GM18507 (cell line): ENCODE data around the gene PTPRN2.
A peak's percentile ranks its signal among the peaks of the same experiment; 100 is the strongest.

Experiments used
- DNase-seq: peaks from one replicate; pipeline ENCODE4 v3.0.0; 2011; ENCODE audit warnings: low read depth; ENCODE audit not compliant: insufficient read length; ENCODE audit errors: extremely low spot score
- FAIRE-seq: peaks from 2 replicates; lab custom pipeline; 2011; peaks lifted over from hg19 to GRCh38; lab: Jason Lieb, UNC

Gene PTPRN2

GRCh38 chr7:157537056-157537455 lies 1050.6 kb downstream of the PTPRN2 start:
- FAIRE-seq (no peak), DNase-seq (no peak)

DNA sequence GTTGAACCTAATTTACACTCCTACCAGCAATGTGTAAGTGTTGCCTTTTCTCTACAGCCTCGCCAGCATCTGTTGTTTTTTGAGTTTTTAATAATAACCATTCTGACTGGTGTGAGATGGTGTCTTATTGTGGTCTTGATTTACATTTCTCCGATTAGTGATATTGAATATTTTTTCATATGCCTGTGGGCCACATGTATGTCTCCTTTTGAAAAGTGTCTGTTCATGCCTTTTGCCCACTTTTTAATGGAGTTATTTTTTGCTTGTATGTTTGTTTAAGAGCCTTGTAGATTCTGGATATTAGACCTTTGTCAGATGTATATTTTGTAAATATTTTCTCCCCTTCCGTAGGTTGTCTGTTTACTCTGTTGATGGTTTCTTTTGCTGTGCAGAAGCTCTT lies 1055.6 kb downstream of the PTPRN2 start:
- DNase-seq (no peak), FAIRE-seq (no peak)

DNA sequence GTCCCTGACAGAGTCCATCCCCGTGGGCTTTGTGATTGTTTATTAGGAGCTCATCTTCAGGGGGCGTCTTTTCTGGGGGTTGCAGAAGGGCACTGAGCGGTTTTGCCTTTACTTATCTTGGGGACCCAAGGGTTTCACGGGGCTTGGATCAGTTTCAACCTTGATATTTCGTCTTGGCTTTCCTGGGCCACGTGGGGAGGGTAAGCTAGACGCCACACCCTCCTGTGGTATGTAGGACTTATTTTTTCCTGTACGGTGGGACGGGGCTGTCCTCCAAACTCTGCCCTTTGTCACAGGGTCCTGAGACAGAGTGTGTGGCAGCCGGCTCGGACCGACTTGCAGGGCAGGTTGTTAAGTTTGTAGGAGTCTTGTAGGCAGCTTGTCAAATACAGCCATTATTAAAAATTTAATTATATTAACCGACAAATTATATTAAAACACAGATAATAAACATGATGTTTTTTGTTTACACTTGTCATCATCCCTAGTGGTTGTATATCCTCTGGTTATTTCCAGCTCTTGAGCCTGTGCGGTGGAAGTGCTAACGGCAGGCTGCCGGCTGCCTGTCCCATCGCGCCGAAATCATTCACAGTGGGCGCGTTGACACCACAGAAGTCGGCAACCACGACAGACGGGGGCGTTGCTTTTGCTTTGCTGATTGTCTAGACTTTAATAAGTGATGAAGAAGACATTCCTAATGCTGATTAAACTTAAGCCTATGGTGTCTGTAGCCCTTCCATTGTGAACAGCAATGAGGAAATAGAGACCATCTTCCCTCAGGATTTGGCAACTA lies 1057.7 kb downstream of the PTPRN2 start:
- no peak for FAIRE-seq
- no peak for DNase-seq

DNA sequence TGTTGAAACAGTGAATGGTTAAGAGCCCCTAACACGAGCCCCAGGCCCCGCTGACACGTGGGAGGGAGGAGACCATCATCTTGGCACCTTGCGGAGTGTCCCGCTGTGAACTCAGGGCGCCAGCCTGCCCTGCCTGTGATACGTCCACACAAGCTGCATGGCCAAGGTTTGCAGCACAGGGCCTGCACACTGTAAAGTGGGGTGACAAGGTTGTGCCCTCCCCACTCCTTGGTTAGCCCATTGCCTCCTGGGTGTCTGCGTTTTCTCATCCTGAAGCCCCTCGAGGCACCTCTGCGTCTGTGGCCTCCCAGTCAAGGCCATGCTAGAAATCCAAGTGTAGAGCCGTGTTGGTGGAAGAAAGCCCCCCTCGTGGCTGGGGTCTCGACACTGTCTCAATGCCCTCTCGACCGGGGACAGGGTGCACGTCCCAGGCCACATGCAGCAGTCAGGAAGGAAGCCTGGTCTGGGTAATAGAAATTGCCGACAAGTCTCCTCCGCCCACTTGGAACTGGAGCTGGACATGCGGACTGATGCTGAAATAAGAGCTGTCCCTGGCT lies 1058.8 kb downstream of the PTPRN2 start:
- DNase-seq, result no peak
- FAIRE-seq, result no peak

GRCh38 chr7:157527686-157528085 lies 1059.9 kb downstream of the PTPRN2 start:
- no peak for FAIRE-seq
- DNase-seq, result no peak

DNA sequence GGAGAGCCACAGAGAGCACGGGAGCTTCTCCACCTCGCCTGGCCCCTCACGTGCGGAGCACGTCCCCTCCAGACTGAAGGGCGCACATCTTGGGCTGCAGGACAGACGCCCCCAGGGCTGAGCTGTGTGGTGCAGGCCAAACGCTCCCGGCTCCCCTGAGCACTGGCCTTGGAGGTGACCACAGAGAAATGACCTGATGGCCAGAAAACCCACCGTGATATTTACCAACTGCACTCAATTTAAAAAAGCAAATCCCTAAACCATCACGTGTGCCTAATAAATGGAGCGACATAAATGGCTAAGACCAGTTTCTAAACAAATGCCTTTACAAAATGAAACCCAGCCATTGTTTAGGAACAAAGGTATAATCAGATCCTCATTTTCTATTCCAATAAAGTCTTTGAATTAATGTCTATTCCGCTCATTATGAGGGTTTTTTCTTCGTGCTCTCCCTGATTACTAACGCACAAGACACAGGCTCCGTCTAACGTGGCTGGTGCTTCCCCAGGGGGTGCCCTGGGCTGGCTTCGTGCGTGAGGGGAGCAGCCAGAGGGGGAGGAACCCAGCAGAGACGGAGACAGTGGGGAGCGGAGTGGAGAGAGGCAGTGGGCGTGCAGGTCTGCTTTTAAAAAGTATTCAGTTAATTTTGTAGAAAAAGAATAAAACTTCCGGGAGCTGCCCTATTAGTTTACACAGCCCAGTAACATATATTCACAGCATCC lies 1060.5 kb downstream of the PTPRN2 start:
- no peak for FAIRE-seq
- no peak for DNase-seq

GRCh38 chr7:157526005-157526912 lies 1061.4 kb downstream of the PTPRN2 start:
- FAIRE-seq (no peak), DNase-seq (no peak)

GRCh38 chr7:157525491-157525915 lies 1062.1 kb downstream of the PTPRN2 start:
- FAIRE-seq, result no peak

DNA sequence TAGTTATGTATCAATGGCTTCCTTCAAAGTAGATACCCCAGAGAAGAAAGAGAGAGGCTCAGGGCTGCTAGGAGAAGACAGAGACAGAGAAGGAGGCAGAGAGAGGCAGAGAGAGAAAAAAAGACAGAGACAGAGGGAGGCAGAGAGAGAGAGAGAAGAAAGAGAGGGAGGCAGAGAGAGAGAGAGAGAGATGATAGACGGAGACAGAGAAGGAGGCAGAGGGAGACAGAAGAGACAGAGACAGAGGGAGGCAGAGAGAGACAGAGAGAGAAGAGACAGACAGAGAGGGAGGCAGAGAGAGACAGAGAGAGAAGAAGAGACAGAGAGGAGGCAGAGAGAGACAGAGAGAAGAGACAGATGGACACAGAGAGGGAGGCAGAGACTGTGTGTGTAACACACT lies 1062.9 kb downstream of the PTPRN2 start:
- FAIRE-seq (no peak), DNase-seq (no peak)

More at GRCh38 chr7:157525491-157525915, 1062.1 kb downstream of the PTPRN2 start:
- no peak for DNase-seq

DNA sequence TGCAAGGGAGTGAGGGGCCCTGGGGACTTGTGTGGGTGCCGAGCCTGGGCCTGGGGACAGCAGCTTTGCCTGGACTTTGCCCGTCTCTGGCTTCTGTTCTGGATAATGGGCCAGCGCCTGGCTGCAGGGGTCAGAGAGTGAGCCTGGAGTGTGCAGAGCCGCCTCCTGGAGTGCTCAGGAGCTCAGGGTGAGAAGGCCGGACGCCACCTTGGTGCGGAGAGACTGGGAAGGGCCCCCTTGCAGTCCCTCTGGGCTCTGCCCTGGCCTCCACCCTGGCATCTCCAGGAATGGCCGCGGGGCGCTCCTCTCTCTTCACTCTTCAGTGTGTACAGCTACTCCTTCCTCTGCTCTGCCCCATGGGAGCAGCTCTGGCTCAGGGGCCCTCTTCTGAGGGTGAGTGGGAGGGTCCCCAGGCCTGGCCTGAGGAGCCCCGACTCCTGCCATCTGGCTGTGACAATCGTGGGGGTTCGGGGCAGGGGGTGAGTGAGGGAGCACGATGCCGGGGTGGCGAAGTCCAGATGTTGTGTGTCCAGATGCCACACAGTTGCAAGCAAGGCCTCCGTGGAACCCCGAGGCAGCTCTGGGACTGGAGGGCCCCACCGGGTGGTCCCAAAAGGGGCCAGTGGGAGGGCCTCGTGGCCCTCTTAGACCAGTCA lies 1063.7 kb downstream of the PTPRN2 start:
- no peak for DNase-seq
- FAIRE-seq, result no peak

- no peak for DNase-seq
- no peak for FAIRE-seq
Observed at GRCh38 chr7:157523371-157523765, 1064.3 kb downstream of the PTPRN2 start.

GRCh38 chr7:157522954-157523353 lies 1064.7 kb downstream of the PTPRN2 start:
- DNase-seq (no peak), FAIRE-seq (no peak)

DNA sequence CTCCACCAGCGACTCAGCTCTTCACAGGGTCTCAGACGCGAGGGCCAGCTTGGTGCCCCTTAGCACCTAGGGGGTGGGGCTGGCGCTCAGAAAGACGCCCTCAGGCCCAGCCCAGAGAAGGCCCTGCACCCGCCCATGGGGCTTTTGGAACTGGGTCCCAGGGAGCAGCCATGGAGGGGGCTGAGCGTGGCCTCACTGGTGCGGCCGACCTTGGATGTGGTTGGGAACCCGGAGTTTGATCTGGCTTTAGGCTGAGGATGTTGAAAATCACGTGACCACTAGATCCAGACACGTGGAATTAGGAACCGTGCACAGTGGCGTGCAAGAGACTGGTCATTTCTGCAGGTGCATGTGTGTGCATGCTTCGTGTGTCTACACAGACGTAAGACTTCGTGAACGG lies 1065.4 kb downstream of the PTPRN2 start:
- FAIRE-seq, result no peak
- DNase-seq, result no peak

GRCh38 chr7:157521752-157522151 lies 1065.9 kb downstream of the PTPRN2 start:
- no peak for FAIRE-seq
- no peak for DNase-seq

- FAIRE-seq (no peak), DNase-seq (no peak)
Observed at GRCh38 chr7:157521061-157521731, 1066.4 kb downstream of the PTPRN2 start.

DNA sequence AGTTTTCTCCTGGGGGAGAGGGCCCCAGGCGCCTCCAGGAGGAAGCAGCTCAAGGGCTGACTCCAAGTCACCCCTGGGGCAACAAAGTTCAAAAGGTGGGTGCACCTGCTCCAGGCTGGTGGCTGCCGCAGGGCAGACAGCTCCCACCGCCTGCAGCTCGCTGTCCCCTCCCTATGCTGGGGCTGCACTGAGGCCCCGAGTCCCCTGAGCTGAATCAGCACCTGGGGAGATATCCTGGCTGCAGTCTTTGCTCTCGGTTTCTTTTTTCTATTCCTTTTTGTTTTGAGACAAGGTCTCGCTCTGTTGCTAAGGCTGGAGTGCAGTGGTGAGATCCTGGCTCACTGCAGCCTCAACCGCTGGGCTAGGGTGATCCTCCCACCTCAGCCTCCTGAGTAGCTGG lies 1067.4 kb downstream of the PTPRN2 start:
- DNase-seq (peak; percentile 36), FAIRE-seq (peak; percentile 72)

GRCh38 chr7:157519798-157520244 lies 1067.8 kb downstream of the PTPRN2 start:
- no peak for DNase-seq
- FAIRE-seq, result no peak

DNA sequence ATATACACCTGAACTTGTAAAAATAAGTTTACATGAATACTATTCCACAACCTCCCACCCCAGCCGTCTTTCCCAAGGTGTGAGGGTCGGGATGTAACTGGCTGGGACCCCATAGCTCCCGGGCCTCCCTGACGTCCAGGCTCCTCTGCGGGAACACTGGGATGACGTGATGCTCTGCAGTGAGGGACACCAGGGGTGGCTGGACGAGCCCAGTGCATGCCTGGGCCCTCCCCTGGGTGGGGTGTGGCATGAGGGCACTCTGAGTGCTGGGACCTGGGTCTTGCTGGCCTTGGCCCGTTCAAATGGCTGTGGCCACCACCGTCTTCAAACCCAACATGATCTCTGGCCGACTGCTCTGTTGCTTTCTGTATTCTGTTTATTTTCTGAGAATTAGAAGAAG lies 1068.4 kb downstream of the PTPRN2 start:
- DNase-seq (no peak), FAIRE-seq (no peak)
